WI38 (cell line): ENCODE data around the gene NXNL1.

Experiments used
- H3K4me3 ChIP-seq: 2 replicates; pipeline ENCODE4 v1.5.1; 2011; ENCODE audit warnings: low read depth, mild to moderate bottlenecking, control low read depth, low read length
- CTCF ChIP-seq: IDR thresholded peaks from 2 replicates; pipeline ENCODE4 v1.5.1; 2012; ENCODE audit warnings: low read depth, mild to moderate bottlenecking, control low read depth, low read length

NXNL1 gene

GRCh38 chr19:17490411-17490810 lies 29.7 kb upstream of the NXNL1 start:
- TF ChIP-seq CTCF = no peak
- no peak overlapping the region for H3K4me3 ChIP-seq

DNA sequence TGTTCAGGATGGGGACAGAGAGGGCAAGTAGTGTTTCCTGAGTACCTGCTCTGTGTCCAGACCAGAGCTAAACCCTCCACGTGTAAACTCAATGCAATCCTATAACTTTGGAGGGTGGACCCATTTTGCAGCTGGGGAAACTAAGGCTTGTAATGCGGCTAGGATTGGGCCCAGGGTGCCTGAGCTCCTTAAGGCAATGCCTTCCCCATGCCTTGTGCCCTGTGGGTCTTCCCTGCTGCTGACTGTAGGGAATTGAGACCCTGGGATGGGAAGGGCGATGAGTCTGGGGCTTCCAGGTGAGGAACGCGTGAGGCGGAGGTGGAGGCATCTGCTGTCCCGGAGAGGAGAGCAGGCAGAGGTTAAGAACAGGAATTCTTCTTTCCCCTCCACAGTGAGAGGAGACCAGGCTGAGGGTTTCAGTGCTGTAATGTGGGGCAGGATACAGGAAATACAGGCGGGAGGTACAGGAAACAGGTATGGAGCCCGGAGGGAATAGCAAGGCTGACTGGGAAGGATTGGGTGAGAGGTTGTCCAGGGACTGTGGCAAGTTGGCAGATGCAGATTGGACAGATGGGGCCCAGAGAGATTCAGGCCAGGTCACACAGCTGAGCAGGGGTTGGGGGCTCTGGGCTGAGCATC lies 28.8 kb upstream of the NXNL1 start:
- H3K4me3 ChIP-seq = no peak overlapping the region
- TF ChIP-seq CTCF = no peak

- no peak for TF ChIP-seq CTCF
- H3K4me3 ChIP-seq = no peak overlapping the region
These were observed 28.1 kb upstream of the NXNL1 start for GRCh38 chr19:17488593-17489391.

DNA sequence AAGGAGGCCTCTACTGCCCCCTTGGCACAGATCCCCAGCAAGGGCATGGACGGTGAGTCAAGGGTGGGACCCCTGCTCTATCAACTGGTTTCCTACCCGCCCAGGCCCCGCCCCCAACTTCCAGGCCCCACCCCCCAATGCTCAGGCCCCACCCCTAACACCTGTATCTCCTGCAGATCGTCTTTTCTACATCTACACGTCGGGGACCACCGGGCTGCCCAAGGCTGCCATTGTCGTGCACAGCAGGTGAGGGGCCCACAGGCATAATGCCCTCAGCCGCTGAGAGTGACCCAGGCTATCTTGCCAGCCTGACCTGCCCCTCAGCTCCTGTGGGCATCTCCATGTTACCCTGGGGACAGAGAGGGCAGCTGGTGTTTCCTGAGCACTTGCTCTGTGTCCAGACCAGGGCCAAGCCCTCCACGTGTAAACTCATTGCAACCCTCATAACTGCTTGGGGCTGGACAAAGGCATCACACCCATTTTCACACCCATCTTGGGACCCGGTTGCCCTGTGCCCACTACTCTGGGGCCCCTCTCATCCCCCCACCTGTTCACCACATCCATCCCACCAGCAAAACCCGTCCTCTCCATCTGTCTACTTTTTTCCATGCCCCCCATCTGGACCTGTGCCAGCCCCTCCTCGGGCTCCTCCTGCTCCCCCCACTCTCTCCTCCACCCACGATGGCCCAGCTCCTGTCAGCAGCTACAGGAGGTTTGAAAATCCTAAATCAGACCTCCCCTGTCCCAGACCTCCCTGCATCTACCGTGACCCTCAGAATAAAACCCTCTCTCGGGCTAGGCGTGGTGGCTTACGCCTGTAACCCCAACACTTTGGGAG lies 26.8 kb upstream of the NXNL1 start:
- H3K4me3 ChIP-seq = no peak overlapping the region
- TF ChIP-seq CTCF = no peak

- no peak for TF ChIP-seq CTCF
These were observed 26.0 kb upstream of the NXNL1 start for GRCh38 chr19:17486545-17487240.

DNA sequence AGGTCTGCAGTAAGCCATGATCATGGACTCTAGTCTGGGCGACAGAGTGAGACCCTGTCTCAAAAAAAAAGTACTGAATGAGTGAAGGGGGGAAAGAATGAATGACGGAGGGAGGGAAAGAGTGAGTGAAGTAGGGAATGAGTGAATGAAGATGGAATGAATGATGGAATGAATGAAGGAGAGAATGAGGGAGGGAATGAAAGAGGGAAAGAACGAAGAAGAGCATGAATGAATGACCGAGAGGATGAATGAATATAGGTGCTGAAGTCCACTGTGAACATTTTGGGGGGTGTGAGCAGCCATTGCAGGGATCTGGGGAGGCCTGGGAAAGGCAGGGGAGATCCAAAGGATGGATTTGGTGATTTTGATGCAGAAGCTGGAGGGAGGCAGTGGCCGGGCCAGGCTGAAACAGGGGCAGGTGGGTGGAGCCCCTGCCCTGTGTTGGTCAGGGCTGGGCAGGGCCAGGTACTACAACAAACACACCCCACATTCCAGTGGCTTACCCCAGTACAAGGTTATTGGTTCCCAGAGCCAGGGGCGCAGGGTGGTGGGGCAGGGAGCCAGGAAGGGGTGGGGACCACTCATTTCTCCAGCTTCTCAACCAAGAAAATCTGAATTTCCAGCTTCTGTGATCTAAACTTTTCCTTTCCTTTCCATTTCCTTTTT lies 23.9 kb upstream of the NXNL1 start:
- TF ChIP-seq CTCF = no peak
- H3K4me3 ChIP-seq = no peak overlapping the region

More at GRCh38 chr19:17486545-17487240, 26.0 kb upstream of the NXNL1 start:
- H3K4me3 ChIP-seq = no peak overlapping the region
